GM23338 (cell line): ENCODE measurements around the gene CTNNA1. TPM values are rescaled to one million over a fixed set of nuclear protein-coding genes. Genes with fewer than 3 reads are reported as not detected.

Experiments used
- ATAC-seq: fragments of 200-7000 bp; cut with Tn5 transposase; 3 replicates; pipeline ENCODE4 v1.9.1; 2020
- DNase-seq: peaks from one replicate; pipeline ENCODE4 v3.0.0-alpha.2; 2015; ENCODE audit warnings: low spot score
- H2AFZ ChIP-seq: fragments of 200-600 bp; sonication (generic); 2 replicates; pipeline ENCODE4 v1.8.0; 2016; ENCODE audit warnings: antibody characterized with exemption, mild to moderate bottlenecking, moderate library complexity
- H3F3A ChIP-seq: fragments of 200-600 bp; sonication (generic); replicated peaks from 2 replicates; pipeline ENCODE4 v1.8.0; 2017; ENCODE audit warnings: antibody characterized with exemption, mixed run types, low read depth
- H3K27ac ChIP-seq: fragments of 200-600 bp; sonication (generic); 2 replicates; pipeline ENCODE4 v1.6.1; 2016; ENCODE audit warnings: low read depth
- H3K27me3 ChIP-seq: fragments of 200-600 bp; sonication (generic); 2 replicates; pipeline ENCODE4 v1.8.0; 2016; ENCODE audit warnings: mild to moderate bottlenecking, mixed run types, moderate library complexity; ENCODE audit not compliant: insufficient read depth
- H3K36me3 ChIP-seq: fragments of 200-600 bp; sonication (generic); 2 replicates; pipeline ENCODE4 v1.8.0; 2016; ENCODE audit warnings: mild to moderate bottlenecking; ENCODE audit not compliant: insufficient read depth
- H3K4me1 ChIP-seq: fragments of 200-600 bp; sonication (generic); 2 replicates; pipeline ENCODE4 v1.8.0; 2016; ENCODE audit warnings: mild to moderate bottlenecking, moderate library complexity; ENCODE audit not compliant: insufficient read depth
- H3K4me2 ChIP-seq: fragments of 200-600 bp; sonication (generic); 2 replicates; pipeline ENCODE4 v1.7.1; 2017; ENCODE audit warnings: mixed run types
- H3K4me3 ChIP-seq: fragments of 200-600 bp; sonication (generic); 2 replicates; pipeline ENCODE4 v1.6.1; 2016; ENCODE audit warnings: mixed run types
- H3K79me2 ChIP-seq: fragments of 200-600 bp; sonication (generic); replicated peaks from 2 replicates; pipeline ENCODE4 v1.8.0; 2017; ENCODE audit warnings: mild to moderate bottlenecking; ENCODE audit not compliant: insufficient read depth
- H3K9me2 ChIP-seq: fragments of 200-600 bp; sonication (generic); 2 replicates; pipeline ENCODE4 v1.8.0; 2017; ENCODE audit not compliant: insufficient read depth
- H4K20me1 ChIP-seq: fragments of 200-600 bp; sonication (generic); replicated peaks from 2 replicates; pipeline ENCODE4 v1.8.0; 2017; ENCODE audit warnings: mild to moderate bottlenecking; ENCODE audit not compliant: insufficient read depth
- H3K27ac Mint-ChIP-seq: 2 replicates; pipeline ENCODE4 v1.8.0; 2020; ENCODE audit warnings: inconsistent platforms, mild to moderate bottlenecking, moderate library complexity, mixed read lengths
- H3K27me3 Mint-ChIP-seq: 3 replicates; pipeline ENCODE4 v1.8.0; 2022; ENCODE audit warnings: low read depth, mild to moderate bottlenecking, moderate library complexity, mixed read lengths, inconsistent platforms; ENCODE audit not compliant: insufficient read depth, poor library complexity
- H3K36me3 Mint-ChIP-seq: 3 replicates; pipeline ENCODE4 v1.8.0; 2021; ENCODE audit warnings: low read depth, mild to moderate bottlenecking, inconsistent platforms, moderate library complexity, mixed read lengths
- H3K4me1 Mint-ChIP-seq: 3 replicates; pipeline ENCODE4 v1.8.0; 2020; ENCODE audit warnings: mild to moderate bottlenecking, inconsistent platforms, mixed read lengths
- H3K4me3 Mint-ChIP-seq: 3 replicates; pipeline ENCODE4 v1.8.0; 2021; ENCODE audit warnings: moderate library complexity, mild to moderate bottlenecking, inconsistent platforms, mixed read lengths
- H3K9me3 Mint-ChIP-seq: 3 replicates; pipeline ENCODE4 v1.8.0; 2020; ENCODE audit warnings: moderate library complexity, mild to moderate bottlenecking, inconsistent platforms, mixed read lengths
- CREB1 ChIP-seq: fragments of 250-450 bp; sonication (Bioruptor Pico); IDR thresholded peaks from 2 replicates; pipeline ENCODE4 v1.5.0; 2020; ENCODE audit warnings: low read depth, mild to moderate bottlenecking, moderate library complexity
- CTCF ChIP-seq, 2 experiments: fragments of 200-600 bp in 1 of 2; sonication (generic) in 1 of 2; conservative IDR thresholded peaks; 2 replicates each; pipeline versions ENCODE4 v1.5.1 to v1.6.1; 2016 to 2017; ENCODE audit warnings: antibody characterized with exemption in 2 of 2, low read depth in 2 of 2, mild to moderate bottlenecking in 2 of 2, moderate library complexity in 1 of 2
- ETS1 ChIP-seq: IDR thresholded peaks from 2 replicates; pipeline ENCODE4 v1.6.1; 2016; ENCODE audit warnings: antibody characterized with exemption
- EZH2 ChIP-seq: fragments of 200-600 bp; sonication (generic); IDR thresholded peaks from one replicate; pipeline ENCODE4 v1.8.0; 2017; ENCODE audit warnings: antibody characterized with exemption, mild to moderate bottlenecking, low read depth; ENCODE audit not compliant: unreplicated experiment
- EZH2phosphoT487 ChIP-seq: fragments of 200-600 bp; sonication (generic); IDR thresholded peaks from one replicate; pipeline ENCODE4 v1.8.1; 2018; ENCODE audit warnings: antibody characterized with exemption; ENCODE audit not compliant: unreplicated experiment
- JUNB ChIP-seq: IDR thresholded peaks from one replicate; pipeline ENCODE4 v1.6.1; 2016; ENCODE audit warnings: antibody characterized with exemption; ENCODE audit not compliant: unreplicated experiment
- NANOG ChIP-seq: IDR thresholded peaks from 2 replicates; pipeline ENCODE4 v1.6.1; 2016; ENCODE audit warnings: antibody characterized with exemption, borderline replicate concordance
- POLR2AphosphoS5 ChIP-seq: IDR thresholded peaks from 2 replicates; pipeline ENCODE4 v1.6.1; 2016; ENCODE audit warnings: antibody characterized with exemption, low read depth
- REST ChIP-seq: IDR thresholded peaks from one replicate; pipeline ENCODE4 v1.6.1; 2018; ENCODE audit warnings: antibody characterized with exemption; ENCODE audit not compliant: unreplicated experiment
- STAT1 ChIP-seq: IDR thresholded peaks from one replicate; pipeline ENCODE4 v1.6.1; 2016; ENCODE audit warnings: antibody characterized with exemption; ENCODE audit not compliant: unreplicated experiment
- ZNF331 ChIP-seq: fragments of 250-450 bp; sonication (Bioruptor Pico); IDR thresholded peaks from 2 replicates; pipeline ENCODE4 v1.5.0; 2020; ENCODE audit warnings: low read depth, mild to moderate bottlenecking, moderate library complexity
- ZNF462 ChIP-seq: fragments of 250-450 bp; sonication (Bioruptor Pico); IDR thresholded peaks from 2 replicates; pipeline ENCODE4 v1.5.0; 2020; ENCODE audit warnings: mild to moderate bottlenecking, moderate library complexity
- polyA plus RNA-seq: library from polyadenylated mRNA; unstranded; fragments of >200 nt; fragmentation: Nextera tagmentation; extraction: Ambion mirVana; gene quantifications from 2 replicates; pipeline ENCODE4 v1.2.1, GENCODE V29; 2016
- total RNA-seq: library from RNA; depleted of rRNA; stranded (reverse); fragments of >200 nt; shearing (Covaris generic); gene quantifications from 2 replicates; pipeline ENCODE4 v1.2.3, GENCODE V29; 2014

The CTNNA1 gene
- total and polyA plus RNA-seq, 2 experiments from 2014 or later: 111 to 348 TPM

- no peak for TF ChIP-seq CREB1 (CRISPR knock-in tag)
- TF ChIP-seq ZNF331 (CRISPR knock-in tag): no peak
Observed at GRCh38 chr5:138732466-138732865, 20.8 kb upstream of the CTNNA1 start (continued).

GRCh38 chr5:138732933-138733332 lies 20.3 kb upstream of the CTNNA1 start:
- Histone ChIP-seq H3K36me3 (no peaks in the 10 kb centered on the region), H3K4me1 (no peaks in the 10 kb centered on the region), H3K27ac (no peak overlapping the region), H2AFZ (no peak overlapping the region), H3K79me2 (no peaks in the 10 kb centered on the region), H3F3A (no peaks in the 10 kb centered on the region), H3K9me2 (no peaks in the 10 kb centered on the region), H3K4me3 (no peak overlapping the region), H4K20me1 (no peaks in the 10 kb centered on the region), H3K4me2 (no peak overlapping the region), H3K27me3 (no peaks in the 10 kb centered on the region)
- DNase-seq (no peak), ATAC-seq (no peak)
- Mint-ChIP-seq H3K36me3 (no peaks in the 10 kb centered on the region), H3K4me3 (no peak overlapping the region), H3K9me3 (no peaks in the 10 kb centered on the region), H3K4me1 (peaks cover 5% of the 10 kb centered on the region), H3K27me3 (peaks cover 3% of the 10 kb centered on the region), H3K27ac (no peak overlapping the region)
- TF ChIP-seq CTCF (conservative IDR thresholded peaks at IDR 0.05; ENCODE audit: low read depth in 2 of 2): no peak
- no peak for TF ChIP-seq POLR2AphosphoS5
- no peak for TF ChIP-seq NANOG
- TF ChIP-seq ZNF331 (CRISPR knock-in tag): no peak
- TF ChIP-seq EZH2: no peak
- TF ChIP-seq STAT1: no peak
- TF ChIP-seq CREB1 (CRISPR knock-in tag): no peak
- TF ChIP-seq EZH2phosphoT487: no peak
- no peak for TF ChIP-seq JUNB
- TF ChIP-seq REST: no peak
- TF ChIP-seq ETS1: no peak
- TF ChIP-seq ZNF462 (CRISPR knock-in tag): no peak
